HepG2 (cell line): ENCODE results near the gene TRAP1. TPM values are rescaled to one million over a fixed set of nuclear protein-coding genes. Genes with fewer than 3 reads are reported as not detected.

Experiments
- ARNT ChIP-seq: fragments of 450-650 bp; IDR thresholded peaks from 2 replicates; pipeline ENCODE4 v1.6.1; 2017
- CREB3 ChIP-seq: sonication (generic); formaldehyde crosslinking; IDR thresholded peaks from 2 replicates; pipeline ENCODE4 v1.5.0; 2020; ENCODE audit warnings: missing genetic modification reagents
- EED ChIP-seq: sonication (generic); formaldehyde crosslinking; IDR thresholded peaks from 2 replicates; pipeline ENCODE4 v1.5.0; 2020; ENCODE audit warnings: mild to moderate bottlenecking, missing genetic modification reagents
- EZH2 ChIP-seq: conservative IDR thresholded peaks from 2 replicates; pipeline ENCODE4 v1.6.1; 2012; ENCODE audit warnings: mild to moderate bottlenecking, low read depth, low read length, moderate library complexity
- MAFG ChIP-seq: sonication (generic); formaldehyde crosslinking; IDR thresholded peaks from 2 replicates; pipeline ENCODE4 v1.5.1; 2020; ENCODE audit warnings: mild to moderate bottlenecking, missing genetic modification reagents
- NCOA1 ChIP-seq: sonication (generic); formaldehyde crosslinking; IDR thresholded peaks from 2 replicates; pipeline ENCODE4 v1.9.0; 2021; ENCODE audit warnings: missing genetic modification reagents
- NR3C1 ChIP-seq: sonication (generic); formaldehyde crosslinking; IDR thresholded peaks from 2 replicates; pipeline ENCODE4 v1.4.0; 2020; ENCODE audit warnings: missing genetic modification reagents
- RBM39 ChIP-seq: fragments of 200-400 bp; formaldehyde crosslinking; IDR thresholded peaks from one replicate; pipeline ENCODE4 v1.6.1; 2018; ENCODE audit warnings: antibody characterized with exemption, mild to moderate bottlenecking, low read depth, low read length; ENCODE audit not compliant: poor library complexity, severe bottlenecking
- RFX5 ChIP-seq: IDR thresholded peaks from 2 replicates; pipeline ENCODE4 v1.6.1; 2011; ENCODE audit warnings: low read depth, low read length, improper control_type of control experiment
- RFXANK ChIP-seq: IDR thresholded peaks from 2 replicates; pipeline ENCODE4 v1.6.1; 2016
- SIN3B ChIP-seq: fragments of 150-350 bp; IDR thresholded peaks from 2 replicates; pipeline ENCODE4 v1.6.1; 2014; ENCODE audit warnings: low read length
- SRSF4 ChIP-seq: fragments of 200-400 bp; formaldehyde crosslinking; IDR thresholded peaks from one replicate; pipeline ENCODE4 v1.6.1; 2018; ENCODE audit warnings: mild to moderate bottlenecking, low read depth, low read length, moderate library complexity; ENCODE audit not compliant: poor library complexity, severe bottlenecking
- SYNCRIP ChIP-seq: fragments of 200-400 bp; formaldehyde crosslinking; IDR thresholded peaks from 2 replicates; pipeline ENCODE4 v1.6.1; 2018; ENCODE audit warnings: mild to moderate bottlenecking, low read depth, low read length; ENCODE audit not compliant: insufficient read depth
- TERF1 ChIP-seq: sonication (generic); formaldehyde crosslinking; IDR thresholded peaks from 2 replicates; pipeline ENCODE4 v1.8.0; 2022; ENCODE audit warnings: mild to moderate bottlenecking, missing genetic modification reagents, moderate library complexity
- THAP7 ChIP-seq: sonication (generic); formaldehyde crosslinking; IDR thresholded peaks from 2 replicates; pipeline ENCODE4 v1.8.1; 2023; ENCODE audit warnings: mild to moderate bottlenecking, missing genetic modification reagents
- U2AF2 ChIP-seq: fragments of 200-400 bp; formaldehyde crosslinking; IDR thresholded peaks from 2 replicates; pipeline ENCODE4 v1.6.1; 2017; ENCODE audit warnings: low read depth, mild to moderate bottlenecking, low read length
- ZBTB1 ChIP-seq: sonication (generic); formaldehyde crosslinking; IDR thresholded peaks from 2 replicates; pipeline ENCODE4 v1.4.0; 2020; ENCODE audit warnings: missing genetic modification reagents, borderline replicate concordance
- ZKSCAN8 ChIP-seq: IDR thresholded peaks from 2 replicates; pipeline ENCODE4 v1.6.1; 2016; ENCODE audit warnings: borderline replicate concordance, missing genetic modification reagents, missing compliant biosample characterization
- ZNF20 ChIP-seq: sonication (generic); formaldehyde crosslinking; IDR thresholded peaks from 2 replicates; pipeline ENCODE4 v1.4.0; 2020; ENCODE audit warnings: mild to moderate bottlenecking, moderate library complexity, missing genetic modification reagents
- ZNF274 ChIP-seq: sonication (generic); formaldehyde crosslinking; IDR thresholded peaks from 2 replicates; pipeline ENCODE4 v1.5.1; 2020; ENCODE audit warnings: mild to moderate bottlenecking, missing genetic modification reagents
- ZNF451 ChIP-seq: sonication (generic); formaldehyde crosslinking; IDR thresholded peaks from 2 replicates; pipeline ENCODE4 v1.5.0; 2020; ENCODE audit warnings: mild to moderate bottlenecking, missing genetic modification reagents
- ZNF468 ChIP-seq: sonication (generic); formaldehyde crosslinking; IDR thresholded peaks from 2 replicates; pipeline ENCODE4 v1.8.0; 2022; ENCODE audit warnings: mild to moderate bottlenecking, moderate library complexity, missing genetic modification reagents
- ZNF580 ChIP-seq: IDR thresholded peaks from 2 replicates; pipeline ENCODE4 v1.6.1; 2016; ENCODE audit warnings: low read depth, borderline replicate concordance
- ZNF792 ChIP-seq: IDR thresholded peaks from 2 replicates; pipeline ENCODE4 v1.6.1; 2016
- polyA plus RNA-seq, 8 experiments: library from polyadenylated mRNA; depleted of rRNA in 3 of 8; stranded (reverse) in 7 of 8; unstranded in 1 of 8; fragments of >200 nt; fragmentation: Illumina TruSeq in 4 of 8; extraction: Trizol in 4 of 8; gene quantifications; 2 replicates each; pipeline versions ENCODE4 v1.2.1 to v1.2.3, GENCODE V29; 2011 to 2016; ENCODE audit warnings: low read depth in 4 of 8, missing spikeins in 1 of 8, mixed read lengths in 1 of 8; ENCODE audit not compliant: insufficient read depth in 1 of 8
- total RNA-seq, 5 experiments: library from RNA; depleted of rRNA; stranded (reverse); fragments of >200 nt; fragmentation: Illumina TruSeq; extraction: Trizol; gene quantifications; 2 replicates each; pipeline ENCODE4 v1.2.3, GENCODE V29; 2016; ENCODE audit warnings: low read depth in 1 of 5
- TF ChIP-seq, protein P1 (sequence below): IDR thresholded peaks from 2 replicates; pipeline ENCODE4 v1.6.1; 2018; ENCODE audit warnings: missing genetic modification reagents, mild to moderate bottlenecking, missing compliant biosample characterization

TRAP1 gene
- total and polyA plus RNA-seq, 2 of the 13 experiments (the other 11 are each of a cell fraction or from before 2014, with no cell fraction given): 127 to 240 TPM

GRCh38 chr16:3717235-3718018 is at the start of gene TRAP1 (continued):
- TF ChIP-seq ZNF468 (no peak), ARNT (no peak), EED (CRISPR knock-in tag) (no peak), RFXANK (CRISPR knock-in tag) (no peak), ZNF20 (CRISPR knock-in tag) (no peak), NCOA1 (CRISPR knock-in tag) (no peak; the same call in 1 of the 2 replicates), CREB3 (CRISPR knock-in tag) (0 out of 2 replicates have a peak, but pooled peaks have one; percentile 38), U2AF2 (no peak), RFX5 (0 out of 2 replicates have a peak, but pooled peaks have one; percentile 11), SYNCRIP (no peak), NR3C1 (CRISPR knock-in tag) (no peak), ZNF451 (CRISPR knock-in tag) (peak; percentile 82; the same call in 1 of the 2 replicates), TERF1 (no peak), RBM39 (no peak), ZBTB1 (CRISPR knock-in tag) (no peak), ZKSCAN8 (CRISPR knock-in tag) (no peak), SIN3B (no peak), ZNF274 (CRISPR knock-in tag) (peak; percentile 65; the same call in 1 of the 2 replicates), ZNF580 (CRISPR knock-in tag) (no peak), EZH2 (no peak), SRSF4 (no peak), THAP7 (CRISPR knock-in tag) (no peak), ZNF792 (no peak; the same call in 1 of the 2 replicates), MAFG (CRISPR knock-in tag) (no peak)
- TF ChIP-seq, protein P1, sequence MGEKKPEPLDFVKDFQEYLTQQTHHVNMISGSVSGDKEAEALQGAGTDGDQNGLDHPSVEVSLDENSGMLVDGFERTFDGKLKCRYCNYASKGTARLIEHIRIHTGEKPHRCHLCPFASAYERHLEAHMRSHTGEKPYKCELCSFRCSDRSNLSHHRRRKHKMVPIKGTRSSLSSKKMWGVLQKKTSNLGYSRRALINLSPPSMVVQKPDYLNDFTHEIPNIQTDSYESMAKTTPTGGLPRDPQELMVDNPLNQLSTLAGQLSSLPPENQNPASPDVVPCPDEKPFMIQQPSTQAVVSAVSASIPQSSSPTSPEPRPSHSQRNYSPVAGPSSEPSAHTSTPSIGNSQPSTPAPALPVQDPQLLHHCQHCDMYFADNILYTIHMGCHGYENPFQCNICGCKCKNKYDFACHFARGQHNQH (CRISPR knock-in tag): 0 out of 2 replicates have a peak, but pooled peaks have one; percentile 44
